Posterior cingulate gyrus (tissue), 11 donors: ENCODE data around the gene NEURL3.
"Not testable (repeated sequence)": the region's sequence is repeated elsewhere in the genome, so short reads cannot be mapped to it uniquely, and the experiment has no call there.

ENCODE experiments used
- DNase-seq, 10 donors: peaks; one replicate each; pipeline versions ENCODE4 v3.0.0 to v3.0.0-alpha.2; 2020 to 2021; ENCODE audit warnings: mixed read lengths in 3 of 10
- intact Hi-C: fragments of 100-400 bp; cut with DNase I; formaldehyde crosslinking; loops from one replicate; pipeline ENCODE4 v1.15.1; 2023

NEURL3 gene

DNA sequence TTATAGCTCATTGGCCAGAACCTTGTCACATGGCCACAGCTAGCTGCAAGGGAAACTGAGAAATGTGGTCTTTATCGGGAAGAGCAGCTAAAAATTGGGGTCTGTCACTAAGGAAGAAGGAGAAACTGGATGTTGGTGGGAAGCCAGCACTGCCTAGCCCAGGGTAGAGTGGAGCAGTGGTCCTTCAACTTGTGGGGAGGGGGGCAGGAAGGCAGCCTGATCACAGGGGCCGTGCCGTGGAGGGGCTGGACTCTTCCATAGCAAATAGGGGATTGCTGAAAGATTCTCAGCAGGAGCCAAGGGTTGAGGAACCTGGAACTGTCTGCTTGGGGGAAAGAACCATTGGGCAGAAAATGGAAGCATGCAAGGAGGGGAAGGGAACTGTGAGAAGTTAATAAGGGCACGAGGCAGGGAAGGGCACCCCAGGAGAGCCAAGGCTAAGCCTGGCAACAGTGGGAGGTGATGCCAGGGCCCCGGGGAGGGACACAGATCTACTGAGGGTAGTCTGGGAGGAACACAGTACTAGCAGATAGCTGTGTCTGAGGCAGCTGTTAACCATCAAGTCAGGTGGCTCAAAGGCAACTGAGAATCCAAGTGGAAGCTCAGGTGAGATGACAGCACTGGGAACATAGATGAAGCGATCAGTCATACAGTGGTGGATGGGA, 5.9 kb upstream of the NEURL3 start:
- intact Hi-C loops: no loop called here
- no peak for DNase-seq

DNA sequence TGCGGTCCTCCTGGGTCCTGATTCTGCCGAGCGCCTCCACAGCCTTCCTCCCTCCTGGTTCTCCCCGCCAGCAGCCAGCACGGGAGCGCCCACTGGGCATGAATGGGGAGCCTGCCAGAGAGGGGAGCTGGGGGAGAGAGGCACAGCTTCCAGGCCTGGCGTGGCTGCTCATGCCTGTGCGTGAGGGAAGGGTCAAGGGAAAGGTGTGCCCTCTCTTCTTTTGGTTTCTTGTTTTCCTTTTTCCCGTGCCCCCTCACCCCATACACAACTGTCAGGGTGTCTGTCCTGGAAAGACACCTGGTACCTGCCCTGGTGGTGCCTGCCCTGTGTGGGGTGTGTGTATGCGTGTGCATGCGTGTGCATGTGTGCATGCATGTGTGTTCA, 4.7 kb upstream of the NEURL3 start:
- intact Hi-C loops: loop anchor here (1.0 kb wide), 4 partner anchors 44 to 205 kb away; partner anchors contain the start of gene SNRNP200
- DNase-seq: no peak

DNA sequence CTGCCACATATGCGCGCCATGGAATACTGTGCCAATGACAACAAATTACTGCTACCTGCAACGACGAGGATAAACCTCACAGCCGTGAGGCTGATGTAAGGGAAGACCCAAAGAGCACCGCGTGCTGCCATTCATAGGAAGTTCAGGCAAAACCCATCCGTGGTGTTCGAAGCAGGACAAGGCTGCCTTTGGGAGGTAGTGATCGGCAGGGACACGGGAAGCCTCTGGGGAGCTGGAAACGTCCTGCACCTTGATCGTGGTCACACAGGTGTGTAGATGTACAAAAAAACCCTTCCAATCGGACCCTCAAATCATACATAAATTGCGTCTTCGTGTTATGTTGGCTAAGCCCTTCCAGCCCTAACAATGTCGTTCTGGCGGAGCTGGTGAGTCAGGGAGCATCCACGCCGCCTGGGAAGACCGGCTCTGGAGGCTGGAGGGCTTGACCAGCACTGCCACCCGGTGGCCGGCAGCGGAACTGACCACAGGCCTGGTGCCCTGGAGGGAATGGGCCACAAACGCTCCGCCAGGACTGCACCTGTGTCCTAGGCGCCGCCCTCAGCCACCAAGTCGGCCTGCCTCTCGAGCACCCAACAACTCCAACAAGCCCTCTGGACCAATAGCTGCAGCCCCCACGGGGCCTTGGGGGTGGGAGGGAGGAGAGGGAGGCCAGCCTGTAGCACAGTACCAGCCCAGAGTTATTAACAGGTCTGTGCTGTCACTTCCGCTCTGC, 4.1 kb upstream of the NEURL3 start:
- intact Hi-C loops: loop anchor here (1.0 kb wide), 4 partner anchors 45 to 204 kb away; partner anchors contain the start of gene SNRNP200
- peak; percentile 78 to 98 (median 91) for DNase-seq

DNA sequence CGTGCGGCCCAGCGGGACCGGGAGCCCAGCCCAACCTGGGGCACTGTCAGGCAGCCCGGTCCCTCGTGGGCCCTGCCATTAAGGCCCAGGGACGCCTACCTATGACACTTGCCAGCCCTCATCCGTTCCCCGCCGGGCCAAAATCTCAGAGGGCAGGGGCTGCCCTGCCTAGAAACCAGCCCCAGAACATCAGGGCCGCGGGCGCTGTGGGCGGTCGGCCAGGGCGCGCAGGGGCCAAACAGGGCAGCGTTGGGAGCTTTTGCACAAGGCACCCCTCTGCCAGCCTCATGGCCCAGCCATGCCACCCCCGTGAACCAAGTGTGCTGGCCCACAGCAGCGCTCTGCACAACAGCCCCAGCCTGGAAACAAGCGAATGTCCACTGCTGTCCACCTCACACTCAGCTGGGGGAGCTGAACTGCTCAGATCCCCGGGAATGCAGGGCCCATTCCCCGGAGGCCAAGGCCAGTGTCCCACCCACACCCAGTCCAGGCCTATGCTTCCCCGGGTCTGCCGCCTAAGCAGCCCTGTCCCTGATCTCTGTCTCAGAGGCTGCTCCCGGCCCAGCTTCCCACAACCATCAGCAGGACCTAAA, 3.5 kb upstream of the NEURL3 start:
- intact Hi-C loops: loop anchor here (1.0 kb wide), 4 partner anchors 46 to 203 kb away; partner anchors contain the start of gene SNRNP200

DNA sequence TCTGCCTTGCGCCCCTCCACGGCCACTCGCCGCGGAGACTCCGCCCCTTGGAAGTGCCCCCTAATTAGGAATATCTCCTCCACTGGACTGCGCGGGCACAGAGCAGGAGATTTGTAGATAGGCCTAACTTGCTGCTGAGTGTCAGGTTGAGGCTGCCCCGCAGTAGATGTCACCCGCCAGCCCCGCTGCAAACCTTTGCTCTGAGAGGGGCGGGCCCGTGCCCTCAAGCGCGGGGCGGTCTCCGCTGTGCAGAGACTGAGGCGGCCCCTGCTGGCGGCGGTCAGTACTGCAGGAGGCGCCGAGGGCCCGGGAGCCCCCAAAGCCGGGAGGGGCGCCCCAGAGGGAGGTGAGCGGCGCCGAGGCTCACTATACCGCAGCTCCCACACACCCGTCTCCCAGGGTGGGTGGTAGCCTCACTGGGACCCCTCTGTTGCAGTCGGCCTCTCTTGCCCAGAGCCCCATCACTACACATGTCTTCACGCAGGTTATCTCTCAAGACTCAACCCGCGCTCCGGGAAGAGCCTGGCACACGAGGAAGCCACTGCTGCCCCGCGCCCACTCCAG, 2.9 kb upstream of the NEURL3 start:
- peak; percentile 51 to 97 (median 73) for DNase-seq
- intact Hi-C loops: no loop called here

More for the DNA sequence above, 3.5 kb upstream of the NEURL3 start:
- DNase-seq: peak in 2 of 10 donors; percentile 76 to 78

GRCh38 chr2:96506907-96507240, 1.7 kb upstream of the NEURL3 start:
- intact Hi-C loops: no loop called here
- peak in 1 of 10 donors; percentile 67 for DNase-seq

GRCh38 chr2:96506016-96506906, 1.1 kb upstream of the NEURL3 start:
- intact Hi-C loops: no loop called here

DNA sequence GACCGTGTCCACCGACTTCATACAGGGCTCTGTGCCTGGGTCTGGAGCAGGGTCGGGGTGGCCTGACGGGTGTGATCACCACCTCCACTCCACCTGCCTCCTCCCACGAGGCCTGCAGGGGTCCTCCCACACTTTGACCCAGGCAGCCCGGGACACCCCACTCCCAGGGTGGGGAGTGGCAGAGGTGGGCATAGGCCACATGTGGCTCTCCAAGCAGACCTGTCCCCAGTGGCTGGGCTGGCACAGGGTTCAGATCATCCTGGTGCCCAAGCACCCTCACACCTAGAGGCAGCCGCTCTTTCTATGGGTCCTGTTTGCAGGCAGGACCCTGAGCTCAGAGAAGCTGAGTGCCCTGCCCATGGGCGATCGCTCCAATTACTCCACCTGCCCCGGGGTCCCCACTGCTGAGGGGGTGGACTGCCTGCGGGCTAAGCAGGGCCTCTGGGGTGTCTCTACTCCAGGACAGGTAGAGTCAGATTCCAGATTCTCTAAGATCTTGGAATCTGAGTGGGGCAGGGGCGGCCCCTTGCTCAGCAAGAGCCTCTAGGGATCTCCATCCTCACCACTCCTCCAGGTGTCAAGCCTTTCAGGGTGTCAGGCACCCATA, 1.4 kb downstream of the NEURL3 start:
- peak in 1 of 10 donors; percentile 74 for DNase-seq
- intact Hi-C loops: no loop called here

More at GRCh38 chr2:96506016-96506906, 1.1 kb upstream of the NEURL3 start:
- DNase-seq: peak in 1 of 10 donors; percentile 57

GRCh38 chr2:96502891-96503636, 2.1 kb downstream of the NEURL3 start:
- no peak for DNase-seq
- intact Hi-C loops: no loop called here

- DNase-seq: peak in 1 of 10 donors; percentile 64
- intact Hi-C loops: no loop called here
Observed at GRCh38 chr2:96501886-96502810, 3.0 kb downstream of the NEURL3 start.

- intact Hi-C loops: no loop called here
- DNase-seq: no peak
Observed at GRCh38 chr2:96501471-96501874, 3.7 kb downstream of the NEURL3 start.

DNA sequence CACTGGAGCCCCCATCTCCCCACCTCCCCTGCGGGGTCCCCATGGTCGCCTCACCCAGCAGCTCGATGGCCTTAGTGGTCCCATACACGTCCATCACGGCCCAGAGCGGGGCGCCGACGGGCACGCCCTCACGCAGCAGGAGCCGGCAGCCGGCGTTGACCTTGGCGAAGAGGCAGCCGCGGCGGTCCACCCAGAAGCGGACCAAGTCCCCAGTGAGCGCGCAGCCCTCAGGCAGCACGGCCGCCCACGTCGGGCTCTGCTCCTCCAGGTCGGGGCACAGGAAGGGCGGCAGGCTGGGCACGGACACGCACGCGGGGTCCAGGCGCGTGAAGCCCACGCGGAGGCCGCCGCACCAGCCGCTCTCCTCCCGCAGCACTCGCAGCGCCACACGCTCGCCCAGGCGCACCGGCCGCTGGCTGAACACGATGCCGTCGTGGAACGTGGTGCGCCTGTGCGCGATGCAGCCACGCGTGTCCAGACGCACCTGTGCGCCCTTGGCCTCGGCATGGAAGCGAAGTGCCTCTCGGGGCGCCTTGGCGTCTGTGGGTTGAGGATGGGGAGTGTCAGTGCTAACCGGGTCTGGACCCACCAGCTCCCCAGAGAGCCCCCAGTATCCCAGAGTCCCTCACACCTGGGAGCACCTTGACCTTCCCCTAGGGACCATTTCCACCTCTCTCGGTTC, 4.6 kb downstream of the NEURL3 start:
- intact Hi-C loops: no loop called here
- DNase-seq: peak in 1 of 10 donors; percentile 74

- no peak for DNase-seq
- intact Hi-C loops: no loop called here
Observed at GRCh38 chr2:96499061-96499960, 5.8 kb downstream of the NEURL3 start.

GRCh38 chr2:96498611-96499010, 6.5 kb downstream of the NEURL3 start:
- DNase-seq, intact Hi-C loops: not testable (repeated sequence)

GRCh38 chr2:96498021-96498431, 7.1 kb downstream of the NEURL3 start:
- intact Hi-C loops: no loop called here
- no peak for DNase-seq

DNA sequence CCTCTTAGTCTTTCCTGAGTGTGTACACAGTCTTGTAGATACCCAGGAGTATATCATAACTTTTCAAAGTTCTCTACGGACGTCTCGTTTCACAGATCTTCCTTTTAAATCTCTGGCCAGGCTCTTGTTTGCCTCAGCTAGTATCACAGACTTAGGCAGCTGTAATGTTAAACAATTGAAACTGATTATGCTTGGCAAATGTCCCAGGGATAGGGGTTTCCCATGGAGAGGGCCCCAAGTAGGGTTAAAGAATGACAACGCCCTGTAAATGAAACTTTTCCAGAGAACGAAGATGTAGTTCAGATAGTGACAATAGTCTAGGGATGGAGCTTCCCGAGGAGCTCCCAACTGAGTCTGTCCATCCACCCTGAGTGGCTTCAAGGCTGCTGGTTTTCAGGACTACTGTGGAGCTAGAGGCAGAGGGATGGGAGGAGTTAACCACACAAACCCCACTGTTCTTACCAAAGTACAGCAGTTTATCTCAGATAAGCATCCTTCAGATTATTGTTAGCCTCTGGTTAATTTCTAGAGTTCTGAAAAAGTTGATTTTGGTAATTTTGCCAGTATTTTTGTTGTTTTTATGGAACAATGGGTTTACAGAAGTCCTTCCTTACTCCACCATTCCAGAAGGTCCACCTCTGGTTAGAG, 9.1 kb downstream of the NEURL3 start:
- intact Hi-C loops: no loop called here
- DNase-seq: no peak
